ENCODE data around the gene SIX5.
A peak's percentile ranks its signal among the peaks of the same experiment; 100 is the strongest.

SIX5 gene

DNA sequence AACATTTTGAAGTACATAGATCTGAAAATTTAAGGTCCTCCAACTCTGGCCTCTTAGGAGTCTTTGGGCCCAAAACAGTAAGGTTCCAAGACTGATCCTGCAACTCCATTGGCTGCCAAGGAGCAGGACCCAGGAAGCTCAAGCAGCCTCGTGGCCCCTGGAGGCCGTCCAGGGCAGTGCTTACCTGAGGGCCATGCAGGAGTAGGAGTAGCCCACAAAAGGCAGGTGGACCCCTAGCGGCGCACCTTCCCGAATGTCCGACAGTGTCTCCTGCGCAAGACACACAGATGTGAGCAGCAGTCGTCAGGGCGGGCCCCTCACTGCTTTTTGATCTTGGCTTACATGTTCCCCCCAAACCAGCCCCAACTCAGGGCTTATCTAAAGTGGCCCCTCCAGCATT, 5.7 kb upstream of the SIX5 start:
- Histone ChIP-seq H3K36me3 (ENCODE audit: control insufficient read depth in 4 of 4, insufficient read depth in 4 of 4, low read length in 3 of 4) (no peaks in the 10 kb centered on the region), H3K4me1 (ENCODE audit: control extremely low read depth in 1 of 4, control insufficient read depth in 4 of 4, insufficient read depth in 4 of 4, low read length in 3 of 4) (peaks cover 0 to 25% (median 23%) of the 10 kb centered on the region in 4 experiments), H3K27me3 (replicated peaks in 2 of 5; ENCODE audit: control insufficient read depth in 4 of 5, insufficient read depth in 5 of 5, low read length in 4 of 5) (peaks cover 0 to 71% (median 25%) of the 10 kb centered on the region in 5 experiments), H3K9me3 (ENCODE audit: control extremely low read depth in 1 of 5, control insufficient read depth in 4 of 5, insufficient read depth in 2 of 5, low read depth in 1 of 5, low read length in 4 of 5) (no peaks in the 10 kb centered on the region), H3K4me3 (ENCODE audit: control insufficient read depth in 1 of 7, extremely low read depth in 1 of 7, insufficient read depth in 4 of 7, low read depth in 2 of 7, low read length in 6 of 7) (no peak overlapping the region), H3K27ac (ENCODE audit: insufficient read depth in 1 of 2, low read depth in 1 of 2, low read length in 2 of 2, poor library complexity in 1 of 2, severe bottlenecking in 2 of 2) (no peak overlapping the region)
- 93% methylated on average over 9 of the region's 9 CpGs for WGBS (ENCODE audit: insufficient coverage)
- no peak for DNase-seq
- ChIA-PET POLR2A (interaction anchor here (0.7 kb wide), 1 partner anchor 18 kb away, joined by 5 read pairs; the partner anchor contains the start of gene DMWD), CTCF (interaction anchor here (10.6 kb wide), 1 partner anchor 19 kb away, joined by 138 read pairs; the partner anchor contains the start of gene DMWD)

DNA sequence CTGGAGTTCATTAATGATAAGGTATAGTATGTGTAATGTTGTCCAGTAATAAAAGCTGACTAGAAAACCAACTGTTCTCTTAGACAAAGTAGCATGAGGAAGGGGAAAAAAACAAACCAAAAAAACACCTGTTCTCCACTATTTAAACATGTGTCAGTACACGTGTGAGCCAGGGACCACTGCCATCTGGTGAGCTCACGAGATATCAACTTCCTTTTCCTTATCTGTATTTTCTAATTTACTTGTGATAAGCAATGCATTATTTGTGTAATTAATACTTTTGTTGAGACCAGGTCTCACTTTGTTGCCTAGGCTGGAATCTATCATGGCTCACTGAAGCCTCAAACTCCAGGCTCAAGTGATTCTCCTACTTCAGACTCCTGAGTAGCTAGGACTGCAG, 4.3 kb upstream of the SIX5 start:
- no CpG with 5 or more reads among the region's 2 CpGs for WGBS (ENCODE audit: insufficient coverage)
- Histone ChIP-seq H3K4me3 (ENCODE audit: control insufficient read depth in 1 of 7, extremely low read depth in 1 of 7, insufficient read depth in 4 of 7, low read depth in 2 of 7, low read length in 6 of 7) (no peak overlapping the region), H3K4me1 (ENCODE audit: control extremely low read depth in 1 of 4, control insufficient read depth in 4 of 4, insufficient read depth in 4 of 4, low read length in 3 of 4) (peaks cover 0 to 28% (median 24%) of the 10 kb centered on the region in 4 experiments), H3K27me3 (replicated peaks in 2 of 5; ENCODE audit: control insufficient read depth in 4 of 5, insufficient read depth in 5 of 5, low read length in 4 of 5) (peaks cover 0 to 60% (median 23%) of the 10 kb centered on the region in 5 experiments), H3K27ac (ENCODE audit: insufficient read depth in 1 of 2, low read depth in 1 of 2, low read length in 2 of 2, poor library complexity in 1 of 2, severe bottlenecking in 2 of 2) (no peak overlapping the region), H3K36me3 (ENCODE audit: control insufficient read depth in 4 of 4, insufficient read depth in 4 of 4, low read length in 3 of 4) (no peaks in the 10 kb centered on the region), H3K9me3 (ENCODE audit: control extremely low read depth in 1 of 5, control insufficient read depth in 4 of 5, insufficient read depth in 2 of 5, low read depth in 1 of 5, low read length in 4 of 5) (no peaks in the 10 kb centered on the region)
- peak in 2 of 3 donors; percentile 40 to 50 for DNase-seq
- ChIA-PET POLR2A (no interaction called here), CTCF (interaction anchor here (0.9 to 10.6 kb wide), 6 partner anchors 8 to 109 kb away, joined by 3 to 138 read pairs (median 4); partner anchors contain the start of genes DMPK and DMWD)

DNA sequence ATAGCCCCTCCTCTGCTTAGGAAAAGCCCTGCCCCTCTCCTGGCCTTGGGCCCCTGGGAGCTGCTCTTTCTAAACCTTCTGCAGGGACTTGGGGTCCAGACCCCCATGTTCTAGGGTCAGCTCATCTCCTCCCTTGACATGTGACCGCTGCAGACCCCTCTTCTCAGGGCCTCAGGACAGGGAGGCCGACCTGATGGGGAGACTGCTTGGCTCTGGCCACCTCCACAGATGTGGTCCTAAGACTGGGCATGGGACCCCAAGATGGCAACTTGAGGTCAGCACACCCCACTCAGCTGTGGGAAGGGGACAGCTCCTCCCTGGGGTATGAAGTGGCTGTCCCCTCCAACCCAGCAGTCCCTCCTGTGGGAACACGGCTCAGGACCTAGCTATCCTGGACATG, 3.9 kb upstream of the SIX5 start:
- H3K27me3 ChIP-seq (replicated peaks in 2 of 5; ENCODE audit: control insufficient read depth in 4 of 5, insufficient read depth in 5 of 5, low read length in 4 of 5): peaks cover 0 to 60% (median 21%) of the 10 kb centered on the region in 5 experiments
- no peaks in the 10 kb centered on the region for H3K36me3 ChIP-seq (ENCODE audit: control insufficient read depth in 4 of 4, insufficient read depth in 4 of 4, low read length in 3 of 4)
- WGBS (ENCODE audit: insufficient coverage): 100% methylated on average over 3 of the region's 3 CpGs
- H3K4me1 ChIP-seq (ENCODE audit: control extremely low read depth in 1 of 4, control insufficient read depth in 4 of 4, insufficient read depth in 4 of 4, low read length in 3 of 4): peaks cover 0 to 32% (median 29%) of the 10 kb centered on the region in 4 experiments
- POLR2A ChIA-PET: no interaction called here
- no peaks in the 10 kb centered on the region for H3K9me3 ChIP-seq (ENCODE audit: control extremely low read depth in 1 of 5, control insufficient read depth in 4 of 5, insufficient read depth in 2 of 5, low read depth in 1 of 5, low read length in 4 of 5)
- CTCF ChIA-PET: interaction anchor here (0.9 to 10.6 kb wide), 7 partner anchors 9 to 110 kb away, joined by 3 to 138 read pairs (median 4); partner anchors contain the start of genes DMPK, DMWD and FOXA3
- H3K4me3 ChIP-seq (ENCODE audit: control insufficient read depth in 1 of 7, extremely low read depth in 1 of 7, insufficient read depth in 4 of 7, low read depth in 2 of 7, low read length in 6 of 7): no peak overlapping the region
- no peak for DNase-seq
- H3K27ac ChIP-seq (ENCODE audit: insufficient read depth in 1 of 2, low read depth in 1 of 2, low read length in 2 of 2, poor library complexity in 1 of 2, severe bottlenecking in 2 of 2): no peak overlapping the region

- Histone ChIP-seq H3K4me3 (ENCODE audit: control insufficient read depth in 1 of 7, extremely low read depth in 1 of 7, insufficient read depth in 4 of 7, low read depth in 2 of 7, low read length in 6 of 7) (no peak overlapping the region), H3K36me3 (ENCODE audit: control insufficient read depth in 4 of 4, insufficient read depth in 4 of 4, low read length in 3 of 4) (no peaks in the 10 kb centered on the region), H3K27me3 (replicated peaks in 2 of 5; ENCODE audit: control insufficient read depth in 4 of 5, insufficient read depth in 5 of 5, low read length in 4 of 5) (peaks cover 0 to 60% (median 24%) of the 10 kb centered on the region in 5 experiments), H3K27ac (ENCODE audit: insufficient read depth in 1 of 2, low read depth in 1 of 2, low read length in 2 of 2, poor library complexity in 1 of 2, severe bottlenecking in 2 of 2) (no peak overlapping the region), H3K9me3 (ENCODE audit: control extremely low read depth in 1 of 5, control insufficient read depth in 4 of 5, insufficient read depth in 2 of 5, low read depth in 1 of 5, low read length in 4 of 5) (no peaks in the 10 kb centered on the region), H3K4me1 (ENCODE audit: control extremely low read depth in 1 of 4, control insufficient read depth in 4 of 4, insufficient read depth in 4 of 4, low read length in 3 of 4) (peaks cover 0 to 38% (median 33%) of the 10 kb centered on the region in 4 experiments)
- CTCF ChIA-PET: interaction anchor here (0.5 to 10.6 kb wide), 8 partner anchors 9 to 110 kb away, joined by 3 to 138 read pairs (median 4); partner anchors contain the start of genes DMWD and FOXA3
- DNase-seq: peak in 1 of 3 donors; percentile 17
- POLR2A ChIA-PET: no interaction called here
- WGBS (ENCODE audit: insufficient coverage): 70% methylated on average over 7 of the region's 14 CpGs
Observed at GRCh38 chr19:45772130-45772840, 3.2 kb upstream of the SIX5 start.

- Histone ChIP-seq H3K27ac (ENCODE audit: insufficient read depth in 1 of 2, low read depth in 1 of 2, low read length in 2 of 2, poor library complexity in 1 of 2, severe bottlenecking in 2 of 2) (no peak overlapping the region), H3K27me3 (replicated peaks in 2 of 5; ENCODE audit: control insufficient read depth in 4 of 5, insufficient read depth in 5 of 5, low read length in 4 of 5) (peaks cover 0 to 60% (median 21%) of the 10 kb centered on the region in 5 experiments), H3K36me3 (ENCODE audit: control insufficient read depth in 4 of 4, insufficient read depth in 4 of 4, low read length in 3 of 4) (no peaks in the 10 kb centered on the region), H3K4me1 (ENCODE audit: control extremely low read depth in 1 of 4, control insufficient read depth in 4 of 4, insufficient read depth in 4 of 4, low read length in 3 of 4) (peaks cover 0 to 39% (median 33%) of the 10 kb centered on the region in 4 experiments), H3K9me3 (ENCODE audit: control extremely low read depth in 1 of 5, control insufficient read depth in 4 of 5, insufficient read depth in 2 of 5, low read depth in 1 of 5, low read length in 4 of 5) (no peaks in the 10 kb centered on the region), H3K4me3 (ENCODE audit: control insufficient read depth in 1 of 7, extremely low read depth in 1 of 7, insufficient read depth in 4 of 7, low read depth in 2 of 7, low read length in 6 of 7) (no peak overlapping the region)
- POLR2A ChIA-PET: no interaction called here
- 93% methylated on average over 44 of the region's 46 CpGs for WGBS (ENCODE audit: insufficient coverage)
- CTCF ChIA-PET: interaction anchor here (0.7 to 10.6 kb wide), 10 partner anchors 8 to 110 kb away, joined by 3 to 138 read pairs (median 4); partner anchors contain the start of genes DMPK, DMWD, FOXA3 and QPCTL
- no peak for DNase-seq
Observed at GRCh38 chr19:45771311-45771933, 2.4 kb upstream of the SIX5 start.

GRCh38 chr19:45770192-45771101, 1.4 kb upstream of the SIX5 start:
- under 1% methylated on average over 77 of the region's 79 CpGs for WGBS (ENCODE audit: insufficient coverage)
- Histone ChIP-seq H3K4me1 (ENCODE audit: control extremely low read depth in 1 of 4, control insufficient read depth in 4 of 4, insufficient read depth in 4 of 4, low read length in 3 of 4) (peaks cover 0 to 39% (median 33%) of the 10 kb centered on the region in 4 experiments), H3K27ac (ENCODE audit: insufficient read depth in 1 of 2, low read depth in 1 of 2, low read length in 2 of 2, poor library complexity in 1 of 2, severe bottlenecking in 2 of 2) (peak overlapping the region in 1 of 2 experiments; percentile 64), H3K4me3 (ENCODE audit: control insufficient read depth in 1 of 7, extremely low read depth in 1 of 7, insufficient read depth in 4 of 7, low read depth in 2 of 7, low read length in 6 of 7) (peak overlapping the region in 5 of 7 experiments; percentile 57 to 85 (median 74)), H3K9me3 (ENCODE audit: control extremely low read depth in 1 of 5, control insufficient read depth in 4 of 5, insufficient read depth in 2 of 5, low read depth in 1 of 5, low read length in 4 of 5) (no peaks in the 10 kb centered on the region), H3K27me3 (replicated peaks in 2 of 5; ENCODE audit: control insufficient read depth in 4 of 5, insufficient read depth in 5 of 5, low read length in 4 of 5) (peaks cover 0 to 66% (median 23%) of the 10 kb centered on the region in 5 experiments), H3K36me3 (ENCODE audit: control insufficient read depth in 4 of 4, insufficient read depth in 4 of 4, low read length in 3 of 4) (no peaks in the 10 kb centered on the region)
- peak; percentile 95 to 97 (median 97) for DNase-seq
- CTCF ChIA-PET: interaction anchor here (0.6 to 10.6 kb wide), 14 partner anchors 9 to 202 kb away, joined by 3 to 138 read pairs (median 4); partner anchors contain the start of genes DMPK, DMWD, QPCTL and SNRPD2
- POLR2A ChIA-PET: interaction anchor here (0.6 to 2.4 kb wide), 5 partner anchors 9 to 94 kb away, joined by 3 to 13 read pairs (median 3); partner anchors contain the start of genes FOXA3 and QPCTL
